Vein endothelial cell (primary cell): ENCODE data around the gene C20orf173. TPM values are rescaled to one million over a fixed set of nuclear protein-coding genes. Genes with fewer than 3 reads are reported as not detected.

Experiments used
- total RNA-seq: library from RNA; depleted of rRNA; stranded (reverse); fragments of >200 nt; gene quantifications from 2 replicates; pipeline ENCODE4 v1.2.3, GENCODE V29; 2012

The C20orf173 gene, protein sequence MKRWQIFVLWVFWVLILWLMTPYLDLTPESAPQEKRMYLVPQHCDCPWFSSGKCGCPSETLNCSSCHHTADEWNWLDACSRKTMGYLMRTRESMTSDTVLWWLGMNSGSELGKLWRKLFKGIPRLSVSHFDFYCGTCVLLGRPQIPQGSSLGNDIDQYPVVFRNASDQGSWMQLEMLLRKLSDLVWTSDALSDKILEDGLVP
- not detected in 2 replicates for total RNA-seq

DNA sequence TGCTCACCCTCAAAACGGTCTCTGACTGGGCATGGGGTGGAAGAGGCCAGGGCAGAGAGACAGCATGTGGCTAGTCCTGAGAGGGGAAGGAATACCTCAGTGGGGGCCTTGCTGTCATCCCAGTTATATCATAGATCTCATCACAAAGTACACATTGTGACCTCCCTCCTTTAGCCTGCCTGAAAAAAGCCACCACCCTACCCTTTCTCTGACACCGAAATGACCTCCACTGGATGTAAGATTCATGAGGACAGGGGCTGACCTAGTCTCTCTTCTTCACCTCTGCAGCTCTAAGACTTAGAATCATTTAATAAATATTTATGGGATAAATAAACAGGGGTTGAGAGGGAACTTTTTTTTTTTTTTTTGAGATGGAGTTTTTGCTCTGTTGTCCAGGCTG is at the start of gene C20orf173:
C20orf173 (minus strand) TSS at position 101 of the 400 bp plus-strand sequence. CDS start 279 bp downstream, outside the sequence.

DNA sequence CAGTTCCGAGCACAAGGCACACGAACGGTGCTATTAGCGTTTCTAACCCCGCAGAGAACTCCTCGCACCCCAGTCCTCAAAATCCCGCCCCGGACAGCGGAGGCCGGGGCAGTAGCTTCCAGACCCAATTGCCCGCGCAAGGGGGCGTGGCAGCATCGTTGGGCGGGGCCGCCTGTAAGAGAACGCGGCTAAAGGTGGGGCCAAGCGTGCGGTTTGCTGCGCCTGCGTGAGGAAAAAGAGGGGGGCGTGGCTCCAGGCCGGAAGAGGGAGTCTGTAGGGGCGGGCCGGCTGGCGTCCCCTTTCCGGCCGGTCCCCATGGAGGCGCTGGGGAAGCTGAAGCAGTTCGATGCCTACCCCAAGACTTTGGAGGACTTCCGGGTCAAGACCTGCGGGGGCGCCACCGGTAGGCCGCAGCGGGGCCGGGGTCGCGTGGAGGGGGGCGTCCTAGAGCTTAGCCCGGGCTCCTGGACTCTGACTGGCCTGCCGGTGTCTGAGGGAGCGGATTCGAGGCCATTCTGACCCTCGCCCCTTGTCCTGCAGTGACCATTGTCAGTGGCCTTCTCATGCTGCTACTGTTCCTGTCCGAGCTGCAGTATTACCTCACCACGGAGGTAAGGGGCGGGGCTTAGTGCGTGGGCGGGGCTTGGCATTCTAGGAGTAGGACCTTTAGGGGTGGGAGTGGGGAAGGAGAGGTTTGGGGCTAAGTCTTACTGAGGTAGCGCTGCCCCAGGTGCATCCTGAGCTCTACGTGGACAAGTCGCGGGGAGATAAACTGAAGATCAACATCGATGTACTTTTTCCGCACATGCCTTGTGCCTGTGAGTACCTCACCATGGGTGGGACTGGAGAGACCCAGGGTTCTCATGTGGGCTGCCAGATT is 12.6 kb upstream of the C20orf173 start, which contains the start of gene ERGIC3:
ERGIC3 (plus strand) TSS at position 296 of the 880 bp plus-strand sequence; CDS start at position 316, 20 bp downstream.

Other genes with a start within 250 kb of the C20orf173 start
- gene EIF6, start 244.9 kb downstream of the C20orf173 start, total RNA-seq, result 140 and 151 TPM in 2 replicates
- gene FAM83C, start 237.2 kb downstream of the C20orf173 start, total RNA-seq, result not detected in 2 replicates
- gene UQCC1, start 117.7 kb downstream of the C20orf173 start, total RNA-seq, result 18.9 and 19.6 TPM in 2 replicates
- 0.19 and 0.33 TPM in 2 replicates for gene GDF5, start 91.4 kb downstream of the C20orf173 start, total RNA-seq
- 18.6 and 25.5 TPM in 2 replicates for gene CEP250, start 74.1 kb downstream of the C20orf173 start, total RNA-seq
- gene ERGIC3, start 12.4 kb upstream of the C20orf173 start, total RNA-seq, result 246 and 399 TPM in 2 replicates
- 6.9 and 17.0 TPM in 2 replicates for gene SPAG4, start 86.2 kb upstream of the C20orf173 start, total RNA-seq
- gene CPNE1, start 135.2 kb upstream of the C20orf173 start, total RNA-seq, result 162 and 173 TPM in 2 replicates
- 96.4 and 99.5 TPM in 2 replicates for gene RBM12, start 135.2 kb upstream of the C20orf173 start, total RNA-seq
- gene NFS1, start 169.7 kb upstream of the C20orf173 start, total RNA-seq, result 20.0 and 20.9 TPM in 2 replicates
- 150 and 171 TPM in 2 replicates for gene ROMO1, start 169.8 kb upstream of the C20orf173 start, total RNA-seq
- gene RBM39, start 212.6 kb upstream of the C20orf173 start, total RNA-seq, result 229 and 246 TPM in 2 replicates
- gene PHF20, start 242.4 kb upstream of the C20orf173 start, total RNA-seq, result 29.4 and 34.6 TPM in 2 replicates